Measurements from ENCODE around the gene TSSK1B. TPM values are rescaled to one million over a fixed set of nuclear protein-coding genes. Genes with fewer than 3 reads are reported as not detected.
"Not testable (repeated sequence)": the region's sequence is repeated elsewhere in the genome, so short reads cannot be mapped to it uniquely, and the experiment has no call there.

The TSSK1B gene
- total and polyA plus RNA-seq, 2 donors (not counting 1 experiment from before 2014, with no cell fraction given): 0.50 TPM; not detected in 1

DNA sequence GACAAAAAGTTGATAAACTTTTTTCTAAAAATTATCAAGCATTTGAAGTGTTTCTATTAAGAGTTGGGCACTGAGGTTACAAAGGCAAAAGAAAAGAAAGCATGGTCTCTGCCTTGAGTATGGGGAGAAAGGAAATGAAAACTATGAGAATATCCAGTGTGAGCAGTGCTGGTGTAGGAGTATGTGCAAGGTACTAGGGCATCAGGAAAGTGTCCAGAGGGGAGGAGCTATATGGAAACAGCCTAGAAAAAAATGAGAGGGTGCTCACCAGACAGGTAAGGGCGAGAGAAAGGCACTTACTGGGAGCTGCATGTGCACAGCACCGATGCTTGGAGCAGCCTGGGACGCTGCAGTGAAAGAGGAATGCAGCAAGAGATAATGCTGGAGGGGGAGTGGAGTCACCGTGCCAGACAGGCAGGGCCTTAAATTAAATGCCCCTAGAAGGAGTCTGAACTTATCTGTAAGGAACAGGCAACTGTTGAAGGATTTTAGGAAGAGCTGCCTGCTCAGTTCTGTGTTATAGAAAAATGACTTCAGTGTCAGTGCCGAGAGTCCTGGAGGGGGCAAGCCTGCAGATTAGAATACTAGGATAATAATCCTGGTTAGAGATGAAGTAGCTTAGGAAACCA, 39.4 kb upstream of the TSSK1B start:
- Histone ChIP-seq H2AFZ (ENCODE audit: low read length) (no peak overlapping the region), H3K4me2 (ENCODE audit: extremely low read depth, insufficient read depth, low read length) (no peak overlapping the region), H3K4me1 (ENCODE audit: control insufficient read depth, extremely low read depth, insufficient read depth, low read length) (no peaks in the 10 kb centered on the region), H3K27me3 (ENCODE audit: control insufficient read depth, insufficient read depth, low read length) (no peaks in the 10 kb centered on the region), H3K27ac (ENCODE audit: insufficient read depth, low read length) (no peak overlapping the region), H3K4me3 (replicated peaks in 1 of 4; ENCODE audit: control extremely low read depth in 1 of 4, insufficient read depth in 1 of 4, low read depth in 3 of 4, low read length in 4 of 4) (no peak overlapping the region), H3K9ac (ENCODE audit: insufficient read depth, low read length) (no peak overlapping the region), H3K36me3 (ENCODE audit: control insufficient read depth, insufficient read depth, low read length) (no peaks in the 10 kb centered on the region), H4K20me1 (ENCODE audit: control insufficient read depth, extremely low read depth, insufficient read depth, low read length) (no peaks in the 10 kb centered on the region), H3K9me3 (ENCODE audit: control insufficient read depth, insufficient read depth, low read depth, low read length) (no peaks in the 10 kb centered on the region), H3K79me2 (ENCODE audit: control insufficient read depth, insufficient read depth, low read length) (no peaks in the 10 kb centered on the region)
- TF ChIP-seq, protein P1, sequence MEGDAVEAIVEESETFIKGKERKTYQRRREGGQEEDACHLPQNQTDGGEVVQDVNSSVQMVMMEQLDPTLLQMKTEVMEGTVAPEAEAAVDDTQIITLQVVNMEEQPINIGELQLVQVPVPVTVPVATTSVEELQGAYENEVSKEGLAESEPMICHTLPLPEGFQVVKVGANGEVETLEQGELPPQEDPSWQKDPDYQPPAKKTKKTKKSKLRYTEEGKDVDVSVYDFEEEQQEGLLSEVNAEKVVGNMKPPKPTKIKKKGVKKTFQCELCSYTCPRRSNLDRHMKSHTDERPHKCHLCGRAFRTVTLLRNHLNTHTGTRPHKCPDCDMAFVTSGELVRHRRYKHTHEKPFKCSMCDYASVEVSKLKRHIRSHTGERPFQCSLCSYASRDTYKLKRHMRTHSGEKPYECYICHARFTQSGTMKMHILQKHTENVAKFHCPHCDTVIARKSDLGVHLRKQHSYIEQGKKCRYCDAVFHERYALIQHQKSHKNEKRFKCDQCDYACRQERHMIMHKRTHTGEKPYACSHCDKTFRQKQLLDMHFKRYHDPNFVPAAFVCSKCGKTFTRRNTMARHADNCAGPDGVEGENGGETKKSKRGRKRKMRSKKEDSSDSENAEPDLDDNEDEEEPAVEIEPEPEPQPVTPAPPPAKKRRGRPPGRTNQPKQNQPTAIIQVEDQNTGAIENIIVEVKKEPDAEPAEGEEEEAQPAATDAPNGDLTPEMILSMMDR (conservative IDR thresholded peaks at IDR 0.05 in 1 of 2, IDR thresholded peaks at IDR 0.05 in 1 of 2; ENCODE audit: low read depth in 1 of 2, low read length in 2 of 2): no peak
- TF ChIP-seq EZH2 (IDR thresholded peaks at IDR 0.05; ENCODE audit: low read length, missing control alignments): no peak
- no peak for DNase-seq (ENCODE audit: low read depth in 2 of 2)

DNA sequence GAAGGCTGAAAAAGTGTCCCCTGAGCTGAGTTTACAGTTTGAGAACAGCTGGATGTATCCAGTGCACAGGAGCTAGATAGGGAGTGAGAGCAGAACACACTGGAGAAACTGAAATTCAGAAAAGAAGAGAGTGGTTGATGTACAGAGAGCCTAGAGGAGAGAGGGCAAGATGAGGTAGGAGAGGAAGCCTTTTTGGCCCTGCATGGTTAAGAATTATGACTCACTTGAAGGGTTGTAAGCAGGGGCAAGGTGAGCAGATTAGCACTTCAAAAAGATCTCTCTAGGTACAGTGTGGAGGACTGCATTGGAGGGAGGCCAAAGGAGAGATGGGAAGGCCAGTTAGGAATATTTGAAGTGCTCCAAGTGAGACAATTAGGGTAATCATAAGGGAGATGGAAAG, 28.2 kb upstream of the TSSK1B start:
- no peak overlapping the region for H3K9ac ChIP-seq (ENCODE audit: insufficient read depth, low read length)
- TF ChIP-seq, protein P1 (conservative IDR thresholded peaks at IDR 0.05 in 1 of 2, IDR thresholded peaks at IDR 0.05 in 1 of 2; ENCODE audit: low read depth in 1 of 2, low read length in 2 of 2): no peak
- no peak for TF ChIP-seq EZH2 (IDR thresholded peaks at IDR 0.05; ENCODE audit: low read length, missing control alignments)
- no peak overlapping the region for H3K4me3 ChIP-seq (replicated peaks in 1 of 4; ENCODE audit: control extremely low read depth in 1 of 4, insufficient read depth in 1 of 4, low read depth in 3 of 4, low read length in 4 of 4)
- no peaks in the 10 kb centered on the region for H3K79me2 ChIP-seq (ENCODE audit: control insufficient read depth, insufficient read depth, low read length)
- H3K27ac ChIP-seq (ENCODE audit: insufficient read depth, low read length): no peak overlapping the region
- no peaks in the 10 kb centered on the region for H4K20me1 ChIP-seq (ENCODE audit: control insufficient read depth, extremely low read depth, insufficient read depth, low read length)
- no peaks in the 10 kb centered on the region for H3K36me3 ChIP-seq (ENCODE audit: control insufficient read depth, insufficient read depth, low read length)
- DNase-seq (ENCODE audit: low read depth in 2 of 2): no peak
- no peaks in the 10 kb centered on the region for H3K27me3 ChIP-seq (ENCODE audit: control insufficient read depth, insufficient read depth, low read length)
- no peaks in the 10 kb centered on the region for H3K9me3 ChIP-seq (ENCODE audit: control insufficient read depth, insufficient read depth, low read depth, low read length)
- H3K4me2 ChIP-seq (ENCODE audit: extremely low read depth, insufficient read depth, low read length): no peak overlapping the region
- H2AFZ ChIP-seq (ENCODE audit: low read length): no peak overlapping the region
- no peaks in the 10 kb centered on the region for H3K4me1 ChIP-seq (ENCODE audit: control insufficient read depth, extremely low read depth, insufficient read depth, low read length)

DNA sequence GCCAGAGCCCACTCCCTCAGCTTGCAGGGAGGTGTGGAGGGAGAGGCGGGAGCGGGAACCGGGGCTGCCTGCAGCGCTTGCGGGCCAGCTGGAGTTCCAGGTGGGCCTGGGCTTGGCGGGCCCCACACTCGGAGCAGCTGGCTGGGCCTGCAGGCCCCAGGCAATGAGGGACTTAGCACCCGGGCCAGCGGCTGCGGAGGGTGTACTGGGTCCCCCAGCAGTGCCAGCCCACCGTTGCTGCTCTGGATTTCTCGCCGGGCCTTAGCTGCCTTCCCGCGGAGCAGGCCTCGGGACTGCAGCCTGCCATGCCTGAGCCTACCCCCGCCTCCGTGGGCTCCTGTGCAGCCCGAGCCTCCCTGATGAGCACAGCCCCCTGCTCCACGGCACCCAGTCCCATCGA, 22.3 kb upstream of the TSSK1B start:
- H3K9me3 ChIP-seq (ENCODE audit: control insufficient read depth, insufficient read depth, low read depth, low read length); H3K4me3 ChIP-seq (replicated peaks in 1 of 4; ENCODE audit: control extremely low read depth in 1 of 4, insufficient read depth in 1 of 4, low read depth in 3 of 4, low read length in 4 of 4); DNase-seq (ENCODE audit: low read depth in 2 of 2); H2AFZ ChIP-seq (ENCODE audit: low read length); H3K4me2 ChIP-seq (ENCODE audit: extremely low read depth, insufficient read depth, low read length); H4K20me1 ChIP-seq (ENCODE audit: control insufficient read depth, extremely low read depth, insufficient read depth, low read length); H3K27ac ChIP-seq (ENCODE audit: insufficient read depth, low read length); H3K4me1 ChIP-seq (ENCODE audit: control insufficient read depth, extremely low read depth, insufficient read depth, low read length); H3K36me3 ChIP-seq (ENCODE audit: control insufficient read depth, insufficient read depth, low read length); H3K9ac ChIP-seq (ENCODE audit: insufficient read depth, low read length); H3K27me3 ChIP-seq (ENCODE audit: control insufficient read depth, insufficient read depth, low read length); H3K79me2 ChIP-seq (ENCODE audit: control insufficient read depth, insufficient read depth, low read length): not testable (repeated sequence)

Measured in fibroblast of lung (primary cell).